Measurements from ENCODE around the gene COL28A1.
"Not testable (repeated sequence)": the region's sequence is repeated elsewhere in the genome, so short reads cannot be mapped to it uniquely, and the experiment has no call there.

Gene COL28A1

GRCh38 chr7:7561591-7561990 lies 25.9 kb upstream of the COL28A1 start:
- not testable (repeated sequence) for DNase-seq (ENCODE audit: low read depth)

- no peak for DNase-seq (ENCODE audit: low read depth)
Observed at GRCh38 chr7:7557252-7557651, 21.6 kb upstream of the COL28A1 start.

GRCh38 chr7:7556852-7557251 lies 21.2 kb upstream of the COL28A1 start:
- no peak for DNase-seq (ENCODE audit: low read depth)

GRCh38 chr7:7554649-7555575 lies 19.2 kb upstream of the COL28A1 start:
- no peak for DNase-seq (ENCODE audit: low read depth)

GRCh38 chr7:7554021-7554432 lies 18.4 kb upstream of the COL28A1 start:
- DNase-seq (ENCODE audit: low read depth): peak; percentile 92

- peak; percentile 32 for DNase-seq (ENCODE audit: low read depth)
Observed at GRCh38 chr7:7553386-7553785, 17.7 kb upstream of the COL28A1 start.

- DNase-seq (ENCODE audit: low read depth): no peak
Observed at GRCh38 chr7:7552199-7552598, 16.5 kb upstream of the COL28A1 start.

GRCh38 chr7:7550663-7551062 lies 15.0 kb upstream of the COL28A1 start:
- DNase-seq (ENCODE audit: low read depth): no peak

GRCh38 chr7:7548407-7548806 lies 12.7 kb upstream of the COL28A1 start:
- DNase-seq (ENCODE audit: low read depth): no peak

- no peak for DNase-seq (ENCODE audit: low read depth)
Observed at GRCh38 chr7:7542251-7542835, 6.7 kb upstream of the COL28A1 start.

GRCh38 chr7:7539711-7540110 lies 4.0 kb upstream of the COL28A1 start:
- no peak for DNase-seq (ENCODE audit: low read depth)

GRCh38 chr7:7539152-7539551 lies 3.5 kb upstream of the COL28A1 start:
- DNase-seq (ENCODE audit: low read depth): no peak

GRCh38 chr7:7537711-7538110 lies 2.0 kb upstream of the COL28A1 start:
- no peak for DNase-seq (ENCODE audit: low read depth)

- DNase-seq (ENCODE audit: low read depth): no peak
Observed at GRCh38 chr7:7536396-7537019, 835 bp upstream of the COL28A1 start.

GRCh38 chr7:7533831-7534430 lies 1.7 kb downstream of the COL28A1 start:
- DNase-seq (ENCODE audit: low read depth): no peak

GRCh38 chr7:7529328-7529727 lies 6.3 kb downstream of the COL28A1 start:
- DNase-seq (ENCODE audit: low read depth): no peak

GRCh38 chr7:7527047-7527446 lies 8.6 kb downstream of the COL28A1 start:
- no peak for DNase-seq (ENCODE audit: low read depth)

GRCh38 chr7:7526006-7526405 lies 9.7 kb downstream of the COL28A1 start:
- DNase-seq (ENCODE audit: low read depth): no peak

- peak; percentile 66 for DNase-seq (ENCODE audit: low read depth)
Observed at GRCh38 chr7:7524121-7524520, 11.6 kb downstream of the COL28A1 start.

- no peak for DNase-seq (ENCODE audit: low read depth)
Observed at GRCh38 chr7:7522421-7522820, 13.3 kb downstream of the COL28A1 start.

- DNase-seq (ENCODE audit: low read depth): no peak
Observed at GRCh38 chr7:7521259-7521658, 14.4 kb downstream of the COL28A1 start.

GRCh38 chr7:7519528-7519927 lies 16.1 kb downstream of the COL28A1 start:
- DNase-seq (ENCODE audit: low read depth): no peak

GRCh38 chr7:7519056-7519455 lies 16.6 kb downstream of the COL28A1 start:
- DNase-seq (ENCODE audit: low read depth): no peak

Measured in stromal cell of bone marrow (primary cell).